Measurements from ENCODE around the gene ZBP1.

Gene ZBP1

DNA sequence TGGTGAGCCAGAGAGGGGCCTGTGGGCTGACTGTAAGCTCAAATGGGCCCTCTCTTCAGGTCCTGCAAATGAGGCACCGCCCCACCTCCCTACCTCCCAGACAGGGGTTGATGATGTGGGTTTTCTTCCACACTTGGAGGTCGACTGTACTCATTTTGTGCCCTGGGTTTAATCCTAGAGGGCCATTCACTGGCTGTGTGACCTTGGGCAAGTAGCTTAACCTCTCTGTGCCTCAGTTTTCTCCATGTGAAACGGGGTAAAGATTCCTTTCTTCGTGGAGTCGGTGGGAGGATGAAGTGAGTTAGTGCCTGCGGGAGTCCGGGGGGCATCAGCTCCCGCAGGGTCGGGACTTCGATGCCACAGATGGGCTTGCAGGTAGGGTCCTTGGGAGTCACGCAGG lies 23.9 kb downstream of the ZBP1 start:
- no peak for DNase-seq

GRCh38 chr20:57595041-57596030 lies 24.9 kb downstream of the ZBP1 start:
- no peak for DNase-seq

GRCh38 chr20:57594092-57594951 lies 25.9 kb downstream of the ZBP1 start:
- peak; percentile 69 for DNase-seq

- no peak for DNase-seq
These were observed 26.9 kb downstream of the ZBP1 start for GRCh38 chr20:57593134-57593886.

DNA sequence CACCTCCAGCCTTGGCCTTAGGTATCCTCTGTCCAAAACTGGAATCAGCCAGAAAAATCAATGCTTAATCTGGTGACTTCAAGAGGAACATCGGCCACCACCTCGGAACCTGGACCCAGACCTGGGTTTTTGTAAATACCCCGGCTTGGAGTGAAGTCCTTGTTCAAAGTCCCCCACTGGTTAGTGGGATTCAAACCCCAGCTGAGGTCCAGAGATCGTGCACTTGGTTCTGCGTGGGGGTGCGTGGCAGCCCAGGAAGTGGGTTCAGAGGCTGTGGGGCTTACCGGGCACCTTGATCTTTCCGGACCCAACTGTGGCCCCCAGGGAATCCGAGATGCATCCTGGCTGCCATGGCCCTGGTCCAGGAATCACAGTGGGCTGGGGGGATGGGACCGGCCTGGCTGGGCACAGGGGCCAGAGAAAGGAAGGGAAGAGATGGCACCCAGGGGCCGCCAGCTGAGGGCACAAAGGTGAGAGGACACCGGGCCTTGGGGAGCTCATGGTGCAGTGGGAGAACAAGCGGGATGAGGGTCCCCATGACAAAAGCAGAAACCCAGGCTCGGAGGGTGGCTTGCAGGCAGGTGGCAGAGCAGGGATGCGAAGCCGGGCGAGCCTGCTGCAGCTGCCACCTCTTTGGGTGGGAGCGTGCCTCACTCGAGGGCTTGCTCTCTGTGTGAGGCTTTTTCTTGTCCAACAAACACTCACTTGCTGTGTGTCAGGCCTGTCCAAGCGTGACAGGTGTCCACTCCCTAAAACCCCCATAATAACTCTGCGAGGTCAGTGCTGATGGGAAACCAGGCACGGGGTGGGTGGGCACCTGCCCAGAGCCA lies 27.7 kb downstream of the ZBP1 start:
- DNase-seq: no peak

GRCh38 chr20:57591289-57592229 lies 28.7 kb downstream of the ZBP1 start:
- no peak for DNase-seq

GRCh38 chr20:57590485-57591288 lies 29.5 kb downstream of the ZBP1 start:
- DNase-seq: no peak

DNA sequence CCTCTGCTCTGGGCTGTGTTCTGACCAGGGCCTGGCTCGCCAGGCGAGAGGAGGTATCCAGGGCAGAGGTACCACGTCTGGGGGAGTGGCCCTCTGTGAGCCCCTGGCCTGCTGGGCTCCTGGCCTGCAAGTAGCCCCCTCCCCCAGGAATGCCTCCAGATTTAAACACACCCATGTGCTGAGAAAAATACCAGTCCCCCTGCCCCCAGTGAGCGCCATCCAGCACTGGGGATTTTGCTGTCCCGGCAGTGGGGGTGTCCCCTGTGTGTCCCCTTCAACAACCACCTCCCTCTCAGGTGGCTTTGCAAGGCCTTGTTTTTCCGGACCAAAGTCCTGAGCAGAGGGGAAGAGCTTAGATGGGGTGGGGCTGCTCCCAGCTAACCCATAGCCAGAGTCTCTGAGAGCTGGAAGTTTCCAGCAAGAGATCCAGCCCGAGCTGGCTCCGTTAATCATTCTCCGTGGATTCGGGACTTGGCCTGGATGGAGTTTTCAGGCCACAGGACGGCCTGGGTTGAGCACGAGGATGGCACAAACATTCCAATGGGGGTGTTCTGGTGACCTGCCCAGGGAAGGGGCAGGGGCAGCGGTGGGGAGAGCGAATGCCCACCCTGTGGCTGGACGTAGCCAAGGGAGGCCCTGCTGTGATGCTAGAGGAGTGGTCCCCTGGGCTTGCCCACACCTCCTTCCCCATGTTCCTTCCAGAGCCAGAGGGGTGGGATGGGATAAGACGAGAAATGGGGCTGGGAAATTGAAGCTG lies 30.3 kb downstream of the ZBP1 start:
- no peak for DNase-seq

DNA sequence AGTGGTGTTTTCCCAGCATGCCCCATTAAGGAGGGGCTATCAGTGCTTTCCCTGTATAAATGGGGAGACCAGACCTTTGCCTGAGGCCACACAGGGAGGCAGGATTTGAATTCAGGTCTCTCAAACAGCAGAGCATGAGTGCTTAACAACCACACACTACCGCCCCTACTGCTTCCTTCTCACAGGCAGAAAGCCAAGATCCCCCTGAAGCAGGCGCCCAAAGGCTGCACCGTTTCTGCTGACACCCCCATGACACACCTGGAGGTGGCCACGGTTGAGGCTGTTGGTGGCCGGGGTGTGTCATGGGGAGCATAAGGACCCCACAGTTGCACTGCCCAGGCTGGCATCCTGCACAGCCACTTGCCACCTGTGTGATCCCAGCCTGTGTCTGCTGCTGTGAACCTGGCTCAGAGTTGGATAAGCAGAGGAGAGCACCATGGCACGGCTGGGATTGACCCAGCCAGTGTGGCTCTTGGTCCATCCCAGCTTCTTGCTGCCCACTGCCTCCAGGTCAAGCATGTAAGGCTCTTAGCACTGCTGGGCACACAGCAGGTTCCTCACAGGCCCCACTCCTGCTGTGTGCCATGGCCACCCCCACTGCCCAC lies 31.0 kb downstream of the ZBP1 start:
- no peak for DNase-seq

DNA sequence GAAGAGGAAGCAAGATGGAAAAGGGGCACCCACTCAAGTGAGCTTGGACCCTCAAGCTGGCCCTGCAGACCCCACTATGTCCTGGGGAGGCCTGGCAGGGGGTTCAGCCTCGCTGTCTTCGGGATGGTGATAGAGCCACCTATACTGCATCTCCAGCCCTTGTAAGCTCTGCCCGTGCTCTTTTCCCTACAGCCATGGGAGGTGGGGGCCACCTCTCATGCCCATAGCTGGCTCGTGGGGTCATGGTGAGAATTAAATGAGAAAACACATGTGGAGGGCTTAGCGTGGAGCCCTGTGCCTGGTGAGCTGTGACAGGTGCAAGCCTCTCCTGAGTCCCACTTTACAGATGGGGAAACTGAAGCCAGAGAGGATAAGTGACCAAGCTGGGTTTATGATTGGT lies 31.6 kb downstream of the ZBP1 start:
- DNase-seq: no peak

- no peak for DNase-seq
These were observed 32.2 kb downstream of the ZBP1 start for GRCh38 chr20:57587989-57588377.

DNA sequence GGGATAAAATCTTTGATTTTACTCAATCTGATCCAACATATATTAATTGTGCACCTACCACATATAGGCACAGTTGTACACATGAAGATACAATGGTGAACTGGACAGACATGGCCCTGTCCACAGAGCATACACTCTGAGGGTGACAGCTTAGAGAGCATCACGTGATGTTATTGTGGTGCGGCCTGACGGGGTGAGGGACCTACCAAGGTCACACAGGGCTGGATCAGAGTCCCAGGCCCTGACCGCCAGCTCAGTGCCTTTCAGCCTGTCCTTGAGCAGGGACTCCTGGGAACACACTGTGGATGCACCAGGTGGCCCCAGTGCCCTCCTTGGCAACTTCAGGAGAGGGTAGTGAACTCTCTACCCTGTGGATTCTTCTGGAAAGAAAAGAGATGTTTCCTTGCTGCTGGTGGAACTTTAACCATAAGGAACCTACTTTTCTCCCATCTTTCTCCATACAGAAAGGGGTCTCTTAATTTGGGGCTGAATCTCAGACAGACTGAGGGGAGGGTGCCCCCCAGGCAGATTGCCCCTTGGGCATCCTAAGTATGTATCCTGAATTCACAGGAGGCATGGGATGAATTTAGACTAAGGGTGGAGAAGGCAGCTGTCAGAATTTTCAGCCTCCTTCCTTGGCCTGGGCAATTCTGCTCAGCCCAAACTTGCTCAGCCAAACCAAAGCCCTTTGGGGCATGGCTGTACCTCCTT lies 32.8 kb downstream of the ZBP1 start:
- DNase-seq: no peak

GRCh38 chr20:57586943-57587277 lies 33.3 kb downstream of the ZBP1 start:
- DNase-seq: no peak

GRCh38 chr20:57586370-57586793 lies 33.8 kb downstream of the ZBP1 start:
- no peak for DNase-seq

DNA sequence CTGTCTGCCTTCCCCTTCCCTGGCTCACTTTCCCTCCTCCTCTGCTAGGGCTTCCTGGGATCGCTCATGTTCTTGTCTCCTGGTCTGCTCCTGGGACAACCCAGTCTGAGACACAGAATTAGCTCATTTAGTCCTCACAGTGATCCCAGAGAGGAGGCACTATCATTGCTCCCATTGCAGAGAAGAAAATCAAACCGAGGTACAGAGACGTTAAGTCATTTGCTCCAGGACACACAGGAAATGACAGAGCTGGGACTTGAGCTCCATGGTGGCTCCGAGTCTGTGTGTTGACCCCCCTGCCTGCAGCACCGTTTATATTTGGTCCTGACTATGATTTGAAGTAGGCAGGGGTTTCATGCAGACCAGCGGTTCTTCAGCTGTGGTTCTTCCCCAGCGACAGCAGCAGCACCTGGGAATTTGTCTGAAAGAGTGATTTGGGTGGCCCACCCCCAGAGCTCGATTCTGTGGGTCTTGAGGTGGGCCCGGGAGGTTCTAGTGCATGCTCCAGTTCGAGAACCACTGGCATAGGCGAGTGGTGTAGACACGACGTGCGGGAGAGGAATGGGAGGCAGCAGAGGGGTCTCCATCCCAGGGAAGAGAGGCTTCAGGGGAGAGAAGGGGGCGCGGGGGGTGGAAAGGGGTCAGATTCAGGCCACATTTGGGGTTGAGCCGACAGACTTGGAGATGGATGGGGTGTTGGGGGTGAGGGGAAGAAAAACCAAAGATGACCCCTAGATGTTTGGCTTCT lies 34.6 kb downstream of the ZBP1 start:
- DNase-seq: no peak

GRCh38 chr20:57584768-57585461 lies 35.3 kb downstream of the ZBP1 start:
- DNase-seq: no peak
